Activated CD8-positive, alpha-beta memory T cell treated with anti-CD3 and anti-CD28 coated beads for 36 hours (primary cell): ENCODE data around the gene PSIP1. TPM values are rescaled to one million over a fixed set of nuclear protein-coding genes. Genes with fewer than 3 reads are reported as not detected.

Source experiments
- CTCF ChIA-PET: fragments of 350-600 bp; sonication (Branson Sonifier 250); formaldehyde crosslinking; loops from one replicate; lab custom pipeline; 2021; ENCODE audit warnings: antibody characterized with exemption; lab: Charles Lee
- POLR2A ChIA-PET: fragments of 350-600 bp; sonication (Branson Sonifier 250); formaldehyde crosslinking; loops from one replicate; lab custom pipeline; 2021; ENCODE audit warnings: antibody characterized with exemption; lab: Charles Lee
- total RNA-seq, 2 experiments: library from RNA; stranded (reverse); gene quantifications; one replicate each; pipeline ENCODE4 v1.2.3, GENCODE V29; 2021

Gene PSIP1
- total RNA-seq, 2 experiments from 2014 or later, result 81.7 to 84.1 TPM

GRCh38 chr9:15512204-15512603 lies 1.4 kb upstream of the PSIP1 start:
- ChIA-PET POLR2A (interaction anchor here (3.2 kb wide), 1 partner anchor 41 kb away, joined by 28 read pairs; the partner anchor contains the start of gene CCDC171), CTCF (no interaction called here)

- POLR2A ChIA-PET, result interaction anchor here (0.6 to 3.2 kb wide), 9 partner anchors 10 to 279 kb away, joined by 3 to 28 read pairs (median 4); partner anchors contain the start of gene CCDC171
- CTCF ChIA-PET, result interaction anchor here (1.3 to 1.5 kb wide), 4 partner anchors 13 to 211 kb away, joined by 3 to 6 read pairs (median 5); partner anchors contain the start of gene SNAPC3
Observed at GRCh38 chr9:15509931-15510788, 610 bp downstream of the PSIP1 start.

GRCh38 chr9:15505921-15506320 lies 4.8 kb downstream of the PSIP1 start:
- CTCF ChIA-PET, result no interaction called here
- POLR2A ChIA-PET, result no interaction called here

DNA sequence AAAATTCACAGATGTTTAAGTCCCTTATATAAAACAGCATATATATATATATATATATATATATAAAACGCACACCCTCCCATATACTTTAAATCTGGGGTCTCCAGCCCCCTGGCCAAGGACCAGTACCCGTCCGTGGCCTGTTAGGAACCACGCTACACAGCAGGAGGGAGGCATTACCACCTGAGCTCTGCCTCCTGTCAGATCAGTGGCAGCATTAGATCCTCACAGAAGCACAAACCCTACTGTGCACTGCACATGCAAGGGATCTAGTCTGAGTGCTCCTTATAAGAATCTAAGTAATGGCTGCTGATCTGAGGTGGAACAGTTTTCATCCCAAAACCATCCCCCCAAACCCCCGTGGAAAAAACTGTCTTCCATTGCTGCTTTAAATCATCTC lies 9.0 kb downstream of the PSIP1 start:
- ChIA-PET CTCF (no interaction called here), POLR2A (no interaction called here)

GRCh38 chr9:15501179-15501578 lies 9.6 kb downstream of the PSIP1 start:
- ChIA-PET POLR2A (no interaction called here), CTCF (no interaction called here)

GRCh38 chr9:15499139-15499538 lies 11.6 kb downstream of the PSIP1 start:
- ChIA-PET POLR2A (interaction anchor here (2.2 kb wide), 1 partner anchor 12 kb away, joined by 16 read pairs; the partner anchor contains the start of gene PSIP1), CTCF (interaction anchor here (0.9 kb wide), 1 partner anchor 10 kb away, joined by 5 read pairs; no protein-coding TSS in a partner anchor)

DNA sequence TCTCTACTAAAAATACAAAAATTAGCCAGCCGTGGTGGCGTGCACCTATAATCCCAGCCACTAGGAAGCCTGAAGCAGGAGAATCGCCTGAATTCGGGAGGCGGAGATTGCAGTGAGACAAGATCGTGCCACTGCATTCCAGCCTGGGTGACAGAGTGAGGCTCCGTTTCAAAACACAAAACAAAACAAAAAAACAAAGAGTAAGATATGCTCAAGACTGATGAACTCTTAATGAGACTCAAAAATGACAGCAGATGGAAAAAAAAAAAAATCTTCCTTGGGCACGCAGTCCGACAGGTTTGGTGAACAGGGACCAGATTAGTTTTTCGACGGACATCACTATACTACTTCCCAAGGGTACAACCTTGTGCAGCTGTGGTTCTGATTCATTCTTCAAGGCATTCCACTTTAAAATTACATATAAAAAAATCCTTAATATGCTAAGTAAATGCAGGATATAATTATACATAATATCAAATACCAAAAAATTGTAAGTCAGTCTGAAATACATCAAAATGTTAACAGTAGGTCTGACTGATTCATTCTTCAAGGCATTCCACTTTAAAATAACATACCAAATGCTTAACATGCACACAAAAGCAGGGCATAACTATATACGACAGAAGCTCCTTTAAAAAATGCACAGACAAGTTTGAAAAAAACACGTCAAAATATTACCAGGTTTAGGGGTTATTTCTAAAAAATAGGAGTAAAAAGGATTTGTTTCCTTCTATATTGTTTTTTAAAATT lies 12.3 kb downstream of the PSIP1 start:
- POLR2A ChIA-PET, result interaction anchor here (0.6 to 2.2 kb wide), 2 partner anchors 12 to 48 kb away, joined by 5 to 16 read pairs; partner anchors contain the start of gene PSIP1
- CTCF ChIA-PET, result interaction anchor here (0.9 to 2.0 kb wide), 2 partner anchors 9 to 12 kb away, joined by 5 to 6 read pairs; partner anchors contain the start of gene PSIP1

DNA sequence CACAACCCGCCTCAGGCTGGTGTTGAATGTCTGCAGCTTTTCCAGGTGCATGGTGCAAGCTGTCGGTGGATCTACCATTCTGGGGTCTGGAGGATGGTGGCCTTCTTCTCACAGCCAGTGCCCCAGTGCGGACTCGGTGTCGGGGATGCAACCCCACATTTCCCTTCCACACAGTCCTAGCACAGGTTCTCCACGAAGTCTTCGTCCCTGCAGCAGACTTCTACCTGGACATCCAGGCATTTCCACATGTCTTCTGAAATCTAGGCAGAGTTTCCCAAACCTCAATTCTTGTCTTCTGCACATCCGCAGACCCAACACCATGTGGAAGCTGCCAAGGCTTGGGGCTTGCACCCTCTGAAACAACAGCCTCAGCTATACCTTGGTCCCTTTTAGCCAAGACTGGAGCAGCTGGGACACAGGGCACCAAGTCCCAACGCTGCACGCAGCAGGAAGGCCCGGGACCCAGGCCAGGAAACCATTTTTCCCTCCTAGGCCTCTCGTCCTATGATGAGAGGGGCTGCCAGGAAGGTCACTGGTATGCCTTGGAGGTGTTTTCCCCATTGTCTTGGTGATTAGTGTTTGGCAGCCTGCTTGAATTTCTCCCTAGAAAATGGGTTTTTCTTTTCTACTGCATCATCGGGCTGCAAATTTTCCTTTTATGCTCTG lies 18.2 kb downstream of the PSIP1 start:
- POLR2A ChIA-PET, result no interaction called here
- CTCF ChIA-PET, result interaction anchor here (1.0 kb wide), 1 partner anchor 17 kb away, joined by 4 read pairs; no protein-coding TSS in a partner anchor

DNA sequence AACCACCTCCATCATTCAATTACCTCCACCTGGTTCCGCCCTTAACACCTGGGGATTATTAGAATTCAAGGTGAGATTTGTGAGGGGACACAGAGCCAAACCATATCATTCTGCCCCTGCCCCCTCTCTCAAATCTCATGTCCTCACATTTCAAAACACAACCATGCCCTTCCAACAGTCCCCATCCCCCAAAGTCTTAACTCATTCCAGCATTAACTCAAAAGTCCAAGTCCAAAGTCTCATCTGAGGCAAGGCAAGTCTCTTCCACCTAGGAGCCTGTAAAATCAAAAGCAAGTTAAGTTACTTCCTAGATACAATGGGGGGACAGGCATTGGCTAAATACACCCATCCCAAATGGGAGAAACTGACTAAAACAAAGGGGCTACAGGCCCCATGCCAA lies 18.8 kb downstream of the PSIP1 start:
- CTCF ChIA-PET, result interaction anchor here (1.0 kb wide), 1 partner anchor 16 kb away, joined by 4 read pairs; no protein-coding TSS in a partner anchor
- POLR2A ChIA-PET, result no interaction called here

- CTCF ChIA-PET, result no interaction called here
- POLR2A ChIA-PET, result interaction anchor here (0.5 kb wide), 1 partner anchor 67 kb away, joined by 11 read pairs; the partner anchor contains the start of gene CCDC171
Observed at GRCh38 chr9:15485836-15486666, 24.7 kb downstream of the PSIP1 start.

DNA sequence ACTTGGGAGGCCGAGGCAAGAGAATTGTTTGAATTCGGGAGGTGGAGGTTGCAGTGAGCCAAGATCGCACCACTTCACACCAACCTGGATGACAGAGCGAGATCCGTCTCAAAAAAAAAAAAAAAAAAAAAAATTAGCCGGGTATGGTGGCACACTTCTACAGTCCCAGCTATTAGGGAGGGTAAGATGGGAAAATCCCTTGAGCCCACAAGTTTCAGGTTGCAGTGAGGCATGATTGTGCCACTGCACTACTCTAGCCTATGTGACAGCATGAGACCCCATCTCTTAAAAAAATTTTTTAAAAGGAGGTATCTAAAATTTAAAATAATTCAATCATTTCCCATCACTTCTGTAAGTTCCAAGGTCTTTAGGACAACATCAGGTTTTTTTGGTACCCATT lies 26.0 kb downstream of the PSIP1 start:
- ChIA-PET CTCF (interaction anchor here (0.7 kb wide), 2 partner anchors 13 to 40 kb away, joined by 3 to 5 read pairs; no protein-coding TSS in a partner anchor), POLR2A (no interaction called here)

GRCh38 chr9:15482146-15482545 lies 28.6 kb downstream of the PSIP1 start:
- POLR2A ChIA-PET, result no interaction called here
- CTCF ChIA-PET, result no interaction called here

- ChIA-PET CTCF (no interaction called here), POLR2A (no interaction called here)
Observed at GRCh38 chr9:15480028-15480427, 30.7 kb downstream of the PSIP1 start.

GRCh38 chr9:15475923-15476536 lies 34.7 kb downstream of the PSIP1 start:
- ChIA-PET CTCF (interaction anchor here (1.2 kb wide), 1 partner anchor 16 kb away, joined by 4 read pairs; no protein-coding TSS in a partner anchor), POLR2A (interaction anchor here (0.6 kb wide), 1 partner anchor 12 kb away, joined by 3 read pairs; no protein-coding TSS in a partner anchor)

DNA sequence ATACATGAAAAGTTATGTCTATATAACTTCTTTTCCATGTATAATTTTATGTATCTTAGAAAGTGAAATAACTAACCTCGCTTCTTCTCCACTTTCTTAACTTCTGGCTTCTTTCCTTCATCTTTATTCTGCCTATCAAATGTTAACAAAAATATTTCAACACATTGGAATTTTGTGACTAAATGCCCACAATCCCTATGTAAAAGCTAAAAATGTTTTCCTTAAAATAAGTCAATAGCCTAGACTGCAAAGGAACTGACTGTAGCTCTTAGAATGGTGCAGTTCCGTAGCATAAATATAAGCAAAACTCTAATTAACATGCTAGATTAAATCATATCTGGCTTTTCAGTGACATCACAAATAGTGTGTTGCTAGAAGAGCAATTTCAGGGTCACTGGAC lies 40.9 kb downstream of the PSIP1 start:
- CTCF ChIA-PET, result interaction anchor here (1.2 to 1.4 kb wide), 2 partner anchors 41 to 47 kb away, joined by 3 read pairs; partner anchors contain the start of genes PSIP1 and SNAPC3
- POLR2A ChIA-PET, result no interaction called here

GRCh38 chr9:15469406-15469805 lies 41.4 kb downstream of the PSIP1 start:
- POLR2A ChIA-PET, result interaction anchor here (0.6 kb wide), 1 partner anchor 258 kb away, joined by 6 read pairs; no protein-coding TSS in a partner anchor
- CTCF ChIA-PET, result interaction anchor here (1.2 to 1.4 kb wide), 2 partner anchors 41 to 46 kb away, joined by 3 read pairs; partner anchors contain the start of genes PSIP1 and SNAPC3

DNA sequence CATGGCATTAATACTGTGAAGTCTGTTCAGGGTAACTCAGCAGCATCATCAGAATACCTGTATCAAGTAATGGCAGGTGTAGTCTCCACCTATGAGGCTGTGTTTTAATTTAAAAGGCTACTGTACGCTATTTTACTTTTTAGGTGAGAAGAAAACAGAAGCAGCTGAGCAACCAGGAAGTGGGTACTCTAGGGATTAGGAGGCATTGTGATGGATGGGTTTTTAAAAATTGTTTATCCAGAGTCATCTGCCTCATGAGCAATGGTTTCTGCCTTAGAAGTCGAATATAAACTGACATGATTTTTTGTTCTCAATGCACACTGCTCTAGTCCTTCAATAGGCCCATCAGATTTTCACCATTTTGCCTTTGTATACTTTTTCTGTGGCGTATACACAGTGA lies 42.6 kb downstream of the PSIP1 start:
- ChIA-PET CTCF (no interaction called here), POLR2A (no interaction called here)
